Testis (tissue), 3 donors: ENCODE results near the gene QSOX2. TPM values are rescaled to one million over a fixed set of nuclear protein-coding genes. Genes with fewer than 3 reads are reported as not detected.

Source experiments
- DNase-seq: peaks from one replicate; pipeline ENCODE4 v3.0.0-alpha.2; 2019
- H3K27ac ChIP-seq, 2 donors: fragments of 200-600 bp; sonication (generic); one replicate each; pipeline ENCODE4 v1.5.1; 2019
- H3K27me3 ChIP-seq: fragments of 200-600 bp; sonication (generic); one replicate; pipeline ENCODE4 v1.5.1; 2019
- H3K36me3 ChIP-seq: fragments of 200-600 bp; sonication (generic); one replicate; pipeline ENCODE4 v1.5.1; 2017; ENCODE audit warnings: low read depth; ENCODE audit errors: missing control alignments
- H3K4me1 ChIP-seq: fragments of 200-600 bp; sonication (generic); one replicate; pipeline ENCODE4 v1.5.1; 2019
- H3K4me3 ChIP-seq, 2 donors: fragments of 200-600 bp; sonication (generic); one replicate each; pipeline ENCODE4 v1.5.1; 2017 to 2019
- H3K9me3 ChIP-seq: fragments of 200-600 bp; sonication (generic); one replicate; pipeline ENCODE4 v1.5.1; 2017
- POLR2A ChIP-seq: fragments of 450-650 bp; IDR thresholded peaks from one replicate; pipeline ENCODE4 v1.6.1; 2017; ENCODE audit warnings: antibody characterized with exemption, mild to moderate bottlenecking, moderate library complexity
- WGBS, 2 donors: methylation state at CpG; one replicate each; pipeline ENCODE4 v1.1.5; 2018; 5-methylcytosine and 5-hydroxymethylcytosine counted together
- intact Hi-C: fragments of 100-400 bp; cut with DNase I; formaldehyde crosslinking; loops from one replicate; pipeline ENCODE4 v1.15.1; 2023; ENCODE audit warnings: low total_unique reads
- polyA plus RNA-seq: library from polyadenylated mRNA; stranded (reverse); fragments of 350-450 nt; fragmentation: Illumina TruSeq; extraction: RNeasy Lipid Tissue Mini Kit (QIAGEN cat#74804); gene quantifications from one replicate; pipeline ENCODE4 v1.2.3, GENCODE V29; 2014; ENCODE audit warnings: low read depth, low replicate concordance; ENCODE audit not compliant: insufficient read depth
- total RNA-seq, 2 donors: library from RNA; depleted of rRNA; stranded (reverse); fragments of >200 nt; gene quantifications; one replicate each; pipeline ENCODE4 v1.2.3, GENCODE V29; 2016
- TF ChIP-seq, protein P1 (sequence below), 3 experiments: fragments of 450-650 bp in 2 of 3; fragments of 200-600 bp in 1 of 3; sonication (generic) in 1 of 3; IDR thresholded peaks; one replicate each; pipeline ENCODE4 v1.5.1; 2016 to 2019; ENCODE audit warnings: antibody characterized with exemption in 3 of 3, mild to moderate bottlenecking in 2 of 3, moderate library complexity in 1 of 3

Gene QSOX2
- total and polyA plus RNA-seq, 3 donors from 2014 or later: 22.1 to 23.3 (median 22.6) TPM

DNA sequence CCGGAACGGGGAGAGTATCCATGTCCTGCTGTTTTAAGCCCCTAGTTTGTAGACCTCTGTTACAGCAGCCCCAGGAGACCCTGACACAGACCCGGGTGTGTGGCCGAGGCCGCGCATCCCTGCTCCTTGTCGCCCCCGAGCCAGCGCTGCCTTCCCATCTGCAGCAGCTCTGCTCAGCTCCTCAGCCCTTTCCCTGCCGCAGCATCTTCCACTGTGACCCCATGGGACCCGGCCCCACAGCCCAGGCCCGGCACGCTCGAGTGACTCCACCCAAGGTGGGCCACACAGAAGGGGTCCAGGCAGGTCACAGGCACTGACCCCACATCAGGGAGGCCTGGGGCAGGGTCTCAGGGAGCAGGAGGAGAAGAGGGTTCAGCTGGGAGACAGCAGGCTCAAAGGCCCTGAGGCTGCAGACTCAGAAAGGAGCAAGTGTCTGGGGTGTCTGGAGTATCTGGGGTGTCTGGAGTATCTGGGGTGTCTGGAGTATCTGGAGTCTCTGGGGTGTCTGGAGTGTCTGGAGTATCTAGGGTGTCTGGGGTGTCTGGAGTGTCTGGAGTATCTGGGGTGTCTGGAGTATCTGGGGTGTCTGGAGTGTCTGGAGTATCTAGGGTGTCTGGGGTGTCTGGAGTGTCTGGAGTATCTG, 71.8 kb downstream of the QSOX2 start:
- H3K36me3 ChIP-seq: no peaks in the 10 kb centered on the region
- DNase-seq: no peak
- H3K27ac ChIP-seq: no peak overlapping the region
- TF ChIP-seq POLR2A: no peak
- TF ChIP-seq, protein P1, sequence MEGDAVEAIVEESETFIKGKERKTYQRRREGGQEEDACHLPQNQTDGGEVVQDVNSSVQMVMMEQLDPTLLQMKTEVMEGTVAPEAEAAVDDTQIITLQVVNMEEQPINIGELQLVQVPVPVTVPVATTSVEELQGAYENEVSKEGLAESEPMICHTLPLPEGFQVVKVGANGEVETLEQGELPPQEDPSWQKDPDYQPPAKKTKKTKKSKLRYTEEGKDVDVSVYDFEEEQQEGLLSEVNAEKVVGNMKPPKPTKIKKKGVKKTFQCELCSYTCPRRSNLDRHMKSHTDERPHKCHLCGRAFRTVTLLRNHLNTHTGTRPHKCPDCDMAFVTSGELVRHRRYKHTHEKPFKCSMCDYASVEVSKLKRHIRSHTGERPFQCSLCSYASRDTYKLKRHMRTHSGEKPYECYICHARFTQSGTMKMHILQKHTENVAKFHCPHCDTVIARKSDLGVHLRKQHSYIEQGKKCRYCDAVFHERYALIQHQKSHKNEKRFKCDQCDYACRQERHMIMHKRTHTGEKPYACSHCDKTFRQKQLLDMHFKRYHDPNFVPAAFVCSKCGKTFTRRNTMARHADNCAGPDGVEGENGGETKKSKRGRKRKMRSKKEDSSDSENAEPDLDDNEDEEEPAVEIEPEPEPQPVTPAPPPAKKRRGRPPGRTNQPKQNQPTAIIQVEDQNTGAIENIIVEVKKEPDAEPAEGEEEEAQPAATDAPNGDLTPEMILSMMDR (IDR thresholded peaks at IDR 0.05): no peak
- intact Hi-C loops: no loop called here
- no peaks in the 10 kb centered on the region for H3K9me3 ChIP-seq
- H3K4me1 ChIP-seq: no peaks in the 10 kb centered on the region
- WGBS, 2 donors: 80 to 82% methylated on average over 10 to 13 of the region's 14 CpGs
- no peak overlapping the region for H3K4me3 ChIP-seq
- no peaks in the 10 kb centered on the region for H3K27me3 ChIP-seq

DNA sequence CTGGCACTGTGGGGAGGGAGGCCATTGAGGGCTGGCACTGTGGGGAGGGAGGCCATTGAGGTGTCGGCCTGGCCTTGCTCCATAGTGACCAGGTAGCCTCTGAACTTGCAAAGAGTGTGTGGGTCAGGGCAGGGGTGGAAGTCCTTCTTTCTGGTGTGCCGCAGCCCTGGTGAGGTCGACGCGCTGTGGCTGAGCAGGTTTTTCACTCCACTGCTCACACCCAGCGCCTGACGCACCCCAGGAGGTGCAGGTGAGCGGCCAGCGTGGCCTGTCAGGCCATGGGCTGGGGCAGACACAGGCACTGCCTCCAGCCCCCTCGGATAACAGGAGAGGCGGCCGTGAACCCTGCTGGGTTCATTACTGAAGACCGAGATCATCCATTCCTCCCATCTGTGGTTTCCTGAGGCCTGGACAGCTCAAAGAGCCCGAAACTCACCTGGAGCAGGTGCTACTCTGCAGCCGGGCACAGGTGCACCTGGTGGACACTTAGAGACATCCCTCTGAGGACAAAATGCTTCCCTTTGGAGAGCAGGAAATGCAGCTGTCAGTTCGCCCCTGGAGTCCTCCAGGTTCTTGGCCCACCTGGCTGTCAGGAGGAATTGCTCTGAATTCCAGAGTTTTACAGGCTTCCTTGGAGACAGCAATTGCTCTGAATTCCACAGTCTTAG, 73.1 kb downstream of the QSOX2 start:
- H3K9me3 ChIP-seq: no peaks in the 10 kb centered on the region
- no peak overlapping the region for H3K4me3 ChIP-seq
- H3K27me3 ChIP-seq: no peaks in the 10 kb centered on the region
- no peak overlapping the region for H3K27ac ChIP-seq
- TF ChIP-seq POLR2A: no peak
- TF ChIP-seq, protein P1 (IDR thresholded peaks at IDR 0.05): no peak
- H3K36me3 ChIP-seq: no peaks in the 10 kb centered on the region
- no peaks in the 10 kb centered on the region for H3K4me1 ChIP-seq
- intact Hi-C loops: no loop called here
- DNase-seq: no peak
- WGBS, 2 donors: 86 to 90% methylated on average over 5 to 16 of the region's 16 CpGs

DNA sequence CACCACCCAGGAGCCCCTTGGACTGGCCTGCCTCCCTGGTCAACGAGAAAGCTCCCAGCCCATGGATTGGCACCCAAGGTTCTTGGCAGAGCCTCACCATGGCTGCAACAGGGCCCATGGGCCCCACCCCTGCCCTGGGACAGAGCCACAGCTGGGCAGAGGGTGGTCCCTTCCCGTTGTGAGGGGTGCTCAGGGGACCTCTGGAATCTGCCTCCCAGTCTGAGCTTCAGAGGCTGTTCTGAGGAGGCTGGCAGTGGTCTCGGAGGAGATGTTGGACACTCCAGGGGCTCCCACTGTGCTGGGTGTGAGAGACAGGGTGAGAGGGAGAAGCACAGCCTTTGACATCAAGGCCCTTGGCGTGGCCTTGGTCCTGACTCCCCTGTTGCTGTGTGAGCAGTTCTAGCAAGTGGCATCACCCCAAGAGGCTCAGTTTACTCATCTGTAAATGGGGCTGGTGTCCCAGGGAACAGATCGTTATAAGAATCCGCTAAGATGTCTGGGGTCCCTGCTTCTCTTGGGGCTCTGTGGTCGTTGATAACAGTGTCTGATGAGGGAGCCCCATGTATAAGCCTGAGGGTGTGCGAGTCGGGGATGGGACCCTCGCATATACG, 73.7 kb downstream of the QSOX2 start:
- no peaks in the 10 kb centered on the region for H3K27me3 ChIP-seq
- H3K9me3 ChIP-seq: no peaks in the 10 kb centered on the region
- intact Hi-C loops: no loop called here
- no peak overlapping the region for H3K27ac ChIP-seq
- TF ChIP-seq, protein P1 (IDR thresholded peaks at IDR 0.05): no peak
- TF ChIP-seq POLR2A: no peak
- H3K4me3 ChIP-seq: no peak overlapping the region
- 76 to 81% methylated on average over 8 to 11 of the region's 11 CpGs for WGBS, 2 donors
- no peaks in the 10 kb centered on the region for H3K36me3 ChIP-seq
- DNase-seq: no peak
- no peaks in the 10 kb centered on the region for H3K4me1 ChIP-seq

DNA sequence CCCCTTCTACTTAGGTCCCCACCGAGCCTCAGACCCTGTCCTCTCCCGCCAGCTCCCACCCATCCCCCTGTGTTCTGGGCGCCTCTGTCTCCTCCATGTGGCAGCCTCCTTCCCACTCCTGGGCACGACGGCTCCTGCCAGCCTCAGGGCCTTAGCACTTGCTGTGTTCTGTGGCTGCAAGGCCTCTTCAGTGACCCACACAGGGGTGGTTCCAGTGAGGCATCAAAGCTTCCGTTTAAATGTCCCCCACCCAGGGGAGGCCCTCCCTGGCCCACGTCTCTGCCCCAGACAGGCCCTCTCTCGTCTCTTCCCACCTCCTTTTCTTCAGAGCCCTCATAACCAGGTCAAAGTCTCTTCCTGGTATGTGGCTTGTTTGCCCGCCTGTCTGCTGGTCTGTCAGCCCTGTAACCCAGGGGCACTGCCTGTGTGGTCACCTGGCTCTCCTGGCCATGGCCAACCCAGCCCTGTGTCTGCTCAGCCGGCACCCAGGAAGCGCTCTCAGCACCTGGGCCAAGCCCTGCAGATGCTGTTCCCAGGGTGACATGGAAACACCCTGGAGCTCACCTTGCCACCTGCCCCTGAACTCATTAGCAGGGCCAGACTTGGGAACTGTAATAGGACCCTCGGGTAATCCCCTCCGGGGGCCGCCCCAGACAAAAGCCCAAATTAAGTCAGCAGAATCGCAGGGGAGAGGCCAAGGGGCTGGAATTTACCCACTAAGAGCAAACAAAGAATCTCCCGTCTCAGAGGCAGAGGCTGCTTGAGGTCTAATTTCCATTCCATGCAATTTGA, 74.4 kb downstream of the QSOX2 start:
- Histone ChIP-seq H3K9me3 (no peaks in the 10 kb centered on the region), H3K4me3 (no peak overlapping the region), H3K27ac (no peak overlapping the region), H3K27me3 (no peaks in the 10 kb centered on the region), H3K36me3 (no peaks in the 10 kb centered on the region), H3K4me1 (no peaks in the 10 kb centered on the region)
- intact Hi-C loops: no loop called here
- 65 to 75% methylated on average over 8 to 16 of the region's 16 CpGs for WGBS, 2 donors
- no peak for DNase-seq
- TF ChIP-seq, protein P1 (IDR thresholded peaks at IDR 0.05): no peak
- no peak for TF ChIP-seq POLR2A
